Lung (tissue), 12 donors: ENCODE measurements around the gene NACC1. TPM values are rescaled to one million over a fixed set of nuclear protein-coding genes. Genes with fewer than 3 reads are reported as not detected.
"Not testable (repeated sequence)": the region's sequence is repeated elsewhere in the genome, so short reads cannot be mapped to it uniquely, and the experiment has no call there.

Experiments used
- ATAC-seq: fragments of 200-7000 bp; cut with Tn5 transposase; one replicate; pipeline ENCODE4 v1.9.1; 2020; ENCODE audit warnings: moderate number of reproducible peaks; ENCODE audit not compliant: insufficient read depth, low FRiP score
- DNase-seq, 3 donors: peaks; one replicate each; pipeline ENCODE4 v3.0.0-alpha.2; 2013 to 2017
- H3K27ac ChIP-seq, 2 donors: one replicate each; pipeline ENCODE4 v1.5.1; 2013; ENCODE audit warnings: mild to moderate bottlenecking in 2 of 2, moderate library complexity in 2 of 2, control low read depth in 1 of 2, inconsistent platforms in 1 of 2, low read depth in 1 of 2, low read length in 1 of 2
- H3K27me3 ChIP-seq, 3 donors: one replicate each; pipeline ENCODE4 v1.5.1; 2013; ENCODE audit warnings: low read length in 2 of 3; ENCODE audit not compliant: control insufficient read depth in 3 of 3, insufficient read depth in 3 of 3
- H3K36me3 ChIP-seq, 4 donors: one replicate each; pipeline ENCODE4 v1.5.1; 2013; ENCODE audit warnings: low read length in 4 of 4, mild to moderate bottlenecking in 1 of 4, moderate library complexity in 1 of 4; ENCODE audit not compliant: control insufficient read depth in 4 of 4, insufficient read depth in 4 of 4
- H3K4me1 ChIP-seq, 5 donors: one replicate each; pipeline ENCODE4 v1.5.1; 2013; ENCODE audit warnings: low read length in 5 of 5, mild to moderate bottlenecking in 2 of 5, moderate library complexity in 1 of 5; ENCODE audit not compliant: control insufficient read depth in 5 of 5, insufficient read depth in 5 of 5
- H3K4me3 ChIP-seq: one replicate; pipeline ENCODE4 v1.5.1; 2013; ENCODE audit warnings: mild to moderate bottlenecking, control low read depth, moderate library complexity
- H3K9ac ChIP-seq, 2 donors: one replicate each; pipeline ENCODE4 v1.5.1; 2013; ENCODE audit warnings: low read length in 2 of 2, control low read depth in 1 of 2; ENCODE audit not compliant: insufficient read depth in 1 of 2
- H3K9me3 ChIP-seq, 4 donors: one replicate each; pipeline ENCODE4 v1.5.1; 2013; ENCODE audit warnings: low read length in 3 of 4, mild to moderate bottlenecking in 1 of 4, moderate library complexity in 1 of 4; ENCODE audit not compliant: control insufficient read depth in 4 of 4, insufficient read depth in 3 of 4
- WGBS, 2 donors: extraction: QIAGEN DNeasy Blood & Tissue Kit; methylation state at CpG; one replicate each; pipeline ENCODE4 v1.1.7; 2013; 5-methylcytosine and 5-hydroxymethylcytosine counted together
- polyA plus RNA-seq, 2 donors: library from polyadenylated mRNA; stranded (reverse); fragments of 200-250 nt; gene quantifications; one replicate each; pipeline ENCODE4 v1.2.1, GENCODE V29; 2013
- total RNA-seq, 2 donors: library from RNA; depleted of rRNA in 1 of 2; stranded (reverse); fragments of >200 nt in 1 of 2; gene quantifications; one replicate each; pipeline ENCODE4 v1.2.1, GENCODE V29; 2014 to 2021
- TF ChIP-seq, protein P1 (sequence below): IDR thresholded peaks from 2 replicates; pipeline ENCODE4 v1.5.1; 2012; ENCODE audit warnings: mild to moderate bottlenecking; ENCODE audit errors: control extremely low read depth, extremely low read depth
- donor health status: control.
- donor health status: control.
- donor health status: Bipolar disorder and iron deficiency.
- donor health status: healthy.
- donor health status: DM: yes; HTN: yes; CAD: no.

Gene NACC1
- total and polyA plus RNA-seq, 4 donors = 18.4 to 94.8 (median 58.2) TPM

DNA sequence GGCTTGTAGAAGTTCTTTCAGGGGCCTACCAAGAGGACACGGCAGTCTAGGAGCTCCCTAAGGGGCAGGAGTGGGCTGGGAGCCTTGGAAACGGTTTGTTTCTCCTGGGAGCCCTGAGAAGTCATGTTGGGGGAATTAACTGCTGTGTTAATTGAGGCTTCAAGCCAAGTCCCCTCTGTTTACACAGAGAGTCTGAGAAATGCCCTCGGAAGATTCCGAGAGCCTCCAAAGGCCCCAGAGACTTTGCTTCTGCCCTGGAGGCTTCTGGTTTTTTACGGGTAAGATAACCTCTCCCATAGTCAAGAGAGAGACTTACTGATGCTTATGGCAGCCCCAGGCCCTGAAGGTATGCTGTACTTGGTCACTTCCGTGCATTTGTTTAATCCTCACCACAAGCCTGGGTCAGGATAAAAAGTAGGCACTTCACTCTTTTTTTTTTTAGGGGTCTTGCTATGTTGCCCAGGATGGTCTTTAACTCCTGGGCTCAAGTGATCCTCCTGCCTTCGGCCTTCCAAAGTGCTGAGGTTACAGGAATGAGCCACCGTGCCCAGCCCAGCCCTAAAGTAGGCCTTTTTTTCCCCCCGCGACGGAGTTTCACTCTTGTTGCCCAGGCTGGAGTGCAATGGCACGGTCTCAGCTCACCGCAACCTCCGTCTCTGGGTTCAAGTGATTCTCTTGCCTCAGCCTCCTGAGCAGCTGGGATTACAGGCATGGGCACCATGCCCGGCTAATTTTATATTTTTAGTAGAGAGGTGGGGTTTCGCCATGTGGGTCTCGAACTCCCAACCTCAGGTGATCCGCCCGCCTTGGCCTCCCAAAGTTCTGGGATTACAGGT is 47.3 kb downstream of the NACC1 start:
- peak; percentile 46 to 77 (median 62) for DNase-seq
- no peak overlapping the region for H3K4me3 ChIP-seq
- peak overlapping the region in 1 of 2 donors; percentile 53 for H3K9ac ChIP-seq
- H3K27me3 ChIP-seq = no peaks in the 10 kb centered on the region
- H3K4me1 ChIP-seq = peaks cover 5 to 50% (median 15%) of the 10 kb centered on the region in 5 donors
- TF ChIP-seq, protein P1, sequence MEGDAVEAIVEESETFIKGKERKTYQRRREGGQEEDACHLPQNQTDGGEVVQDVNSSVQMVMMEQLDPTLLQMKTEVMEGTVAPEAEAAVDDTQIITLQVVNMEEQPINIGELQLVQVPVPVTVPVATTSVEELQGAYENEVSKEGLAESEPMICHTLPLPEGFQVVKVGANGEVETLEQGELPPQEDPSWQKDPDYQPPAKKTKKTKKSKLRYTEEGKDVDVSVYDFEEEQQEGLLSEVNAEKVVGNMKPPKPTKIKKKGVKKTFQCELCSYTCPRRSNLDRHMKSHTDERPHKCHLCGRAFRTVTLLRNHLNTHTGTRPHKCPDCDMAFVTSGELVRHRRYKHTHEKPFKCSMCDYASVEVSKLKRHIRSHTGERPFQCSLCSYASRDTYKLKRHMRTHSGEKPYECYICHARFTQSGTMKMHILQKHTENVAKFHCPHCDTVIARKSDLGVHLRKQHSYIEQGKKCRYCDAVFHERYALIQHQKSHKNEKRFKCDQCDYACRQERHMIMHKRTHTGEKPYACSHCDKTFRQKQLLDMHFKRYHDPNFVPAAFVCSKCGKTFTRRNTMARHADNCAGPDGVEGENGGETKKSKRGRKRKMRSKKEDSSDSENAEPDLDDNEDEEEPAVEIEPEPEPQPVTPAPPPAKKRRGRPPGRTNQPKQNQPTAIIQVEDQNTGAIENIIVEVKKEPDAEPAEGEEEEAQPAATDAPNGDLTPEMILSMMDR = no peak
- peak overlapping the region; percentile 79 to 94 for H3K27ac ChIP-seq
- no peaks in the 10 kb centered on the region for H3K9me3 ChIP-seq
- no peak for ATAC-seq
- 75 to 77% methylated on average over 19 of the region's 19 CpGs for WGBS, 2 donors
- H3K36me3 ChIP-seq = no peaks in the 10 kb centered on the region

DNA sequence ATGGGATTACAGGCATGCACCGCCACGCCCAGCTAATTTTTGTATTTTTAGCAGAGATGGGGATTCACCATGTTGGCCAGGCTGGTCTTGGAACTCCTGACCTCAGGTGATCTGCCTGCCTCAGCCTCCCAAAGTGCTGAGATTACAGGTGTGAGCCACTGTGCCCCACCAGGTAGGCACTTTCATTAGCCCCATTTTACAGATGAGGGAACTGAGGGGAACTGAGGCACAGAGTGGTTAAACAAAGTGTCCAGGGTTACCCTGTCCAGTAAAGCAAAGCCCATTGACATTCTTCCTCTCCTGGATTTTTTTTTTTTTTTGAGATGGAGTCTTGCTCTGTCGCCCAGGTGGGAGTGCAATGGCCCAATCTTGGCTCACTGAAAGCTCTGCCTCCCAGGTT is 48.1 kb downstream of the NACC1 start:
- H3K9me3 ChIP-seq, H3K4me3 ChIP-seq, H3K9ac ChIP-seq, DNase-seq, H3K27me3 ChIP-seq, ATAC-seq, H3K36me3 ChIP-seq: not testable (repeated sequence)
- peaks cover 5 to 50% (median 15%) of the 10 kb centered on the region in 5 donors for H3K4me1 ChIP-seq
- 95 to 98% methylated on average over 3 of the region's 3 CpGs for WGBS, 2 donors
- H3K27ac ChIP-seq = peak overlapping the region; percentile 26 to 71

DNA sequence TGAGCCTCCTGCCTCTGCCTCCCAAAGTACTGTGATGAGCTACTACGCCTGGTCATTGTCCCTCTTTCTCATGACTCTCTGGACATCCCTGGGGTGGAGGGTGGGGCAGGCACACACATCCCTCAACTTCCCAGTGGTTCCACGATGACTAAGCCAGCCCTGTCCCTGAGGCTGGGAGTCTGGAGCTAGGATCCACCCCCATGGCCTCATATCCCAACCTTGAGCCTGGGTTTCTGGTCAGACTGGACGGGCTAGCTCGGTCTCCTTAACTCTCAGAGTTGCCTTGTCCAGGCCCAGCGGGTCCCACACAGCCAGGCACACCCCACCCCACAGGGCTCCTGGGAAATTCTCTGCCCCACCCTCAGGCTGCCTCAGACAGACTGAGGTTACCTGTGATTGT is 51.7 kb downstream of the NACC1 start:
- ATAC-seq = no peak
- Histone ChIP-seq H3K27ac (peak overlapping the region; percentile 37 to 46), H3K4me3 (no peak overlapping the region), H3K27me3 (no peaks in the 10 kb centered on the region), H3K36me3 (no peaks in the 10 kb centered on the region), H3K4me1 (peaks cover 3 to 33% (median 18%) of the 10 kb centered on the region in 5 donors), H3K9ac (no peak overlapping the region), H3K9me3 (no peaks in the 10 kb centered on the region)
- 70 to 88% methylated on average over 5 of the region's 5 CpGs for WGBS, 2 donors
- no peak for DNase-seq
- TF ChIP-seq, protein P1 = no peak

DNA sequence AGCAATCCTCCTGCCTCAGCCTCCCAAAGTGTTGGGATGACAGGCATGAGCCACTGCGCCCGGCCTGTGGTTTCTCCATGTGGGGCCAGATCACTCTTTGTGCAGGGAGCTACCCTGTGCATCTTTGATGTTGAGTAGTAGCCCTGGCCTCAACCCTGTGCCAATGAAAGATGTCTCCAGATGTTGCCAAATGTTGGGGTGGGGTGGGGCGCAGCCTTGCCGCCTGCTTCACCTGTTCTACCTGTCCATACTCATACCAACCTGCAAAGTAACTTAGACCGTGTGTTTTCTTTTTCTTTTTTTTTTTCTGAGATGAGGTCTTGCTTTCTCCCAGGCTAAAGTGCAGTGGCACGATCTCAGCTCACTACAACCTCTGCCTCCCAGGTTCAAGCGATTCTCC is 53.1 kb downstream of the NACC1 start:
- H3K27ac ChIP-seq = no peak overlapping the region
- TF ChIP-seq, protein P1 = no peak

More for the DNA sequence above, 53.1 kb downstream of the NACC1 start:
- no peaks in the 10 kb centered on the region for H3K36me3 ChIP-seq
- DNase-seq = no peak
- no peak for ATAC-seq
- H3K4me3 ChIP-seq = no peak overlapping the region
- H3K9ac ChIP-seq = no peak overlapping the region
- H3K27me3 ChIP-seq = no peaks in the 10 kb centered on the region
- 95 to 97% methylated on average over 7 of the region's 7 CpGs for whole genome bisulfite sequencing, 2 donors
- no peaks in the 10 kb centered on the region for H3K9me3 ChIP-seq
- peaks cover 3 to 22% (median 9%) of the 10 kb centered on the region in 5 donors for H3K4me1 ChIP-seq
